Measurements from ENCODE around the gene SLC25A4. TPM values are rescaled to one million over a fixed set of nuclear protein-coding genes. Genes with fewer than 3 reads are reported as not detected.

SLC25A4 gene
- total RNA-seq, 6 donors from 2014 or later = 11.5 to 46.1 (median 30.1) TPM

DNA sequence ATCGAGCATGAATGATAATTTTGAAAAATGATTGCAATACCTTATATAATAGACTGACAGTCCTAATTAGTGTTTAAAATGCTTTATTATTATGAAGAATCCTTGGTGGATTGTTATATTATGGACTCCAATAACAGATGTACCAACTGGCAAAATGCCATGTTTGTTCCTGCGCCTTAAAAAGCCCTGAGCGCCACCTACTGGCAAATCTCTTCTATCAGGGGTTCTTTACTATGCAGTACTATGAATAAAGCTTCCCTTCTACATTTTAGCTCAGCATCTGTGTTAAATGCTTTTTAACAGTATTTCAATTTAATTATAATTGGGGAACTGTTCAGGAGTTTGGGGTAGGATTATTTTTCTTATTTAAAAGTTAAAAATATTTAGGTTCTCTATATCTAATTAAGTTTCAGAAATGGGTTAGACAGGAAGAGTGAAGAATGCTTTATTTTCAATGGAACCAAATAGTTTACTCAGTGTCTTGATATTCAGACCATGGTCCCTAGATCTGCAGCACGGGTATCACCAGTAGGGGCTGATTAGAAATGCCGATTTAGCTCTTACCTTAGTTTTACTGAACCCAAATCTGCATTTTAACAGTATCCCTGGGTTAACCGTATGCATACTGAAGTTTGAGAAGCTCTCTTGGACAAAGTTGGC, 40.7 kb downstream of the SLC25A4 start:
- Histone ChIP-seq H3K36me3 (peaks cover 0 to 14% (median 8%) of the 10 kb centered on the region in 4 donors), H3K27me3 (no peaks in the 10 kb centered on the region), H3K4me3 (no peak overlapping the region), H3K27ac (peak overlapping the region in 1 of 4 donors; percentile 4), H3K9me3 (no peaks in the 10 kb centered on the region), H3K4me1 (peaks cover 0 to 6% (median 0%) of the 10 kb centered on the region in 4 donors)
- peak; percentile 69 to 82 for ATAC-seq (ENCODE audit: low FRiP score in 2 of 2)
- peak in 1 of 2 donors; percentile 83 for DNase-seq
- 46% methylated on average over 6 of the region's 6 CpGs for WGBS, 2 donors
- TF ChIP-seq POLR2A (IDR thresholded peaks at IDR 0.05) (no peak), POLR2AphosphoS5 (IDR thresholded peaks at IDR 0.05) (no peak), CTCF (IDR thresholded peaks at IDR 0.05) (peak; percentile 41 to 82 (median 67))

DNA sequence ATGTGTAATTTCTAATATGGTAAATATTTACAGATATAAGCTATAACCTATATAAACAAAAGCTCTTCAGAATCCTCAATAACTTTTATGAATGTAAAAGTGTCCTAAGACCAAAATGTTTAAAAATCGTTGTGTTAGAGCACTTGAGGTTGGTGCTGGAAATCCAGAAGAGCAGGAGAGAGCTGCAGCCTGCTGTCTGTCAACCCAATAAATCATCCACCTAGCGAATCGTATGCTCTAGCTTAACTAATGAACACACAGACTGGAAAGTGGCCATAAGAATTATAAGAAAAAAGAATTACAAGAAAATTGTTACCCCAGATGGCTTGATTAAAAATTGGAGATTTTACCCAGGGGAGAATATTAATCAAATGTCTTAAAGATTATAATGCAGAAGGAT, 43.7 kb downstream of the SLC25A4 start:
- Histone ChIP-seq H3K27me3 (no peaks in the 10 kb centered on the region), H3K4me3 (no peak overlapping the region), H3K9me3 (no peaks in the 10 kb centered on the region), H3K36me3 (peaks cover 3 to 34% (median 11%) of the 10 kb centered on the region in 4 donors), H3K27ac (no peak overlapping the region), H3K4me1 (peaks cover 0 to 6% (median 0%) of the 10 kb centered on the region in 4 donors)
- ATAC-seq (ENCODE audit: low FRiP score in 2 of 2) (no peak), DNase-seq (no peak)
- WGBS, 2 donors = 61 to 70% methylated on average over 3 of the region's 3 CpGs
- TF ChIP-seq EP300 (IDR thresholded peaks at IDR 0.05) = no peak
- TF ChIP-seq CTCF (IDR thresholded peaks at IDR 0.05) = no peak
- TF ChIP-seq POLR2AphosphoS5 (IDR thresholded peaks at IDR 0.05) = no peak
- no peak for TF ChIP-seq POLR2A (IDR thresholded peaks at IDR 0.05)

GRCh38 chr4:185189606-185190305, 46.7 kb downstream of the SLC25A4 start:
- no peak for ATAC-seq (ENCODE audit: low FRiP score in 2 of 2)
- peaks cover 3 to 34% (median 11%) of the 10 kb centered on the region in 4 donors for H3K36me3 ChIP-seq
- DNase-seq = no peak
- H3K27me3 ChIP-seq = no peaks in the 10 kb centered on the region
- no peaks in the 10 kb centered on the region for H3K4me1 ChIP-seq
- no peak overlapping the region for H3K4me3 ChIP-seq
- H3K27ac ChIP-seq = no peak overlapping the region
- 75 to 77% methylated on average over 4 of the region's 4 CpGs for WGBS, 2 donors
- TF ChIP-seq CTCF (IDR thresholded peaks at IDR 0.05) (no peak), POLR2A (IDR thresholded peaks at IDR 0.05) (no peak), EP300 (IDR thresholded peaks at IDR 0.05) (no peak), POLR2AphosphoS5 (IDR thresholded peaks at IDR 0.05) (no peak)
- no peaks in the 10 kb centered on the region for H3K9me3 ChIP-seq

DNA sequence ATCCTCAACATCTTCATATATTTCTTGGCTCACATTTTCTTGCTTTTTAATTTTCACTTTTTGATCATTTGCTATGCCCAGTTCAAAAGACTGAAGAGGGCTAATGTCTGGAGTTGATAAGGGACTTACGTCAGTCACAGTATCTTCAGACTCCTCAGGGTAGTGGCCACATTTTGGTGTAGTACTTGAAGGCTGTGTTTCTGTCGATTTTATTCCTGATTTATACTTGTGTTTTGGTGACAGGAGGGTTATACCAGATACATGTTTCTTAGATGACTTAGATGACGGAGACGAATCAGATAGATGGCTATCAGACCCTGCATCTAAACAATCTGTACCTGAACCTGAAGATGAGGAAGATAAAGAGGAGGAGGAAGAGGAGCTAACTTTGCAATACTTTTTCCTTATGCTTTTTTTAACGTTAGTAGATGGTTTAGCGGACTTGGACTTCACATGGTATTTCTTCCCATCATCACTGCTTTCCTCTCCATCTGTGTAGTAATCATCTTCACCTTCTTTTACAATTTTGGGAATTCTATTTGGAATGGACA, 47.3 kb downstream of the SLC25A4 start:
- no peaks in the 10 kb centered on the region for H3K27me3 ChIP-seq
- 89 to 92% methylated on average over 6 of the region's 6 CpGs for WGBS, 2 donors
- no peak for ATAC-seq (ENCODE audit: low FRiP score in 2 of 2)
- TF ChIP-seq EP300 (IDR thresholded peaks at IDR 0.05) (no peak), POLR2AphosphoS5 (IDR thresholded peaks at IDR 0.05) (no peak), CTCF (IDR thresholded peaks at IDR 0.05) (no peak), POLR2A (IDR thresholded peaks at IDR 0.05) (no peak)
- no peaks in the 10 kb centered on the region for H3K4me1 ChIP-seq
- no peak for DNase-seq
- peaks cover 3 to 34% (median 11%) of the 10 kb centered on the region in 4 donors for H3K36me3 ChIP-seq
- no peaks in the 10 kb centered on the region for H3K9me3 ChIP-seq
- no peak overlapping the region for H3K27ac ChIP-seq
- no peak overlapping the region for H3K4me3 ChIP-seq
